HepG2 (cell line): ENCODE data around the gene CSDE1. TPM values are rescaled to one million over a fixed set of nuclear protein-coding genes. Genes with fewer than 3 reads are reported as not detected.

Experiments used
- ATAC-seq: fragments of 200-7000 bp; cut with Tn5 transposase; 3 replicates; pipeline ENCODE4 v1.9.1; 2020; ENCODE audit warnings: mild to moderate bottlenecking, moderate library complexity
- BruUV-seq: library from RNA; stranded (reverse); fragments of 400-500 nt; replicated peaks from 2 replicates; lab custom pipeline; 2021; lab: Mats Ljungman, UMichigan
- CTCF ChIA-PET: fragments of 300-600 bp; formaldehyde crosslinking; extraction: SDS; loops from one replicate; lab custom pipeline; 2021; ENCODE audit warnings: low total read pairs, inconsistent platforms, low intra/inter-chr PET ratio; lab: Yijun Ruan, JAX
- POLR2A ChIA-PET: fragments of 350-600 bp; sonication (Branson Sonifier 250); formaldehyde crosslinking; loops from one replicate; lab custom pipeline; 2020; ENCODE audit warnings: antibody characterized with exemption, inconsistent platforms; lab: Yijun Ruan, JAX
- DNase-seq: peaks from one replicate; pipeline ENCODE4 v3.0.0-alpha.2; 2015; ENCODE audit warnings: low spot score
- FAIRE-seq: peaks from 3 replicates; lab custom pipeline; 2011; peaks lifted over from hg19 to GRCh38; lab: Jason Lieb, UNC
- H2AFZ ChIP-seq: one replicate; pipeline ENCODE4 v1.6.1; 2011; ENCODE audit warnings: low read length, inconsistent platforms
- H3K27ac ChIP-seq: fragments of 300-600 bp; 3 replicates; pipeline ENCODE4 v1.8.0; 2011; ENCODE audit warnings: mixed run types, mild to moderate bottlenecking, mixed read lengths, low read length, inconsistent platforms; ENCODE audit not compliant: insufficient read depth; ENCODE audit errors: extremely low read length
- H3K27me3 ChIP-seq, 2 experiments: fragments of 200-600 bp in 1 of 2; 2 replicates in 1 of 2; 3 replicates in 1 of 2; pipeline versions ENCODE4 v1.6.0 to v1.8.0; 2011; ENCODE audit warnings: low read length in 2 of 2, mild to moderate bottlenecking in 2 of 2, moderate library complexity in 2 of 2, inconsistent platforms in 1 of 2; ENCODE audit not compliant: insufficient read depth in 2 of 2, control insufficient read depth in 1 of 2
- H3K36me3 ChIP-seq, 2 experiments: fragments of 200-600 bp in 1 of 2; replicated peaks in 1 of 2; 2 replicates in 1 of 2; 3 replicates in 1 of 2; pipeline versions ENCODE4 v1.5.1 to v1.8.0; 2011; ENCODE audit warnings: low read length in 2 of 2, inconsistent platforms in 1 of 2; ENCODE audit not compliant: insufficient read depth in 2 of 2, control insufficient read depth in 1 of 2
- H3K4me1 ChIP-seq: 2 replicates; pipeline ENCODE4 v1.5.1; 2012; ENCODE audit warnings: low read length, inconsistent platforms; ENCODE audit not compliant: insufficient read depth
- H3K4me2 ChIP-seq: 2 replicates; pipeline ENCODE4 v1.6.0; 2011; ENCODE audit warnings: low read depth, low read length, inconsistent platforms
- H3K4me3 ChIP-seq, 3 experiments: fragments of 200-600 bp in 1 of 3; sonication (generic), shearing (Covaris generic) in 1 of 3; replicated peaks in 1 of 3; 2 replicates each; pipeline ENCODE4 v1.5.1; 2011 to 2016; ENCODE audit warnings: low read length in 3 of 3, inconsistent platforms in 2 of 3, low read depth in 2 of 3, mild to moderate bottlenecking in 2 of 3, control low read depth in 1 of 3, mixed read lengths in 1 of 3; ENCODE audit not compliant: insufficient read depth in 1 of 3
- H3K79me2 ChIP-seq: one replicate; pipeline ENCODE4 v1.6.1; 2011; ENCODE audit warnings: low read length, inconsistent platforms; ENCODE audit not compliant: insufficient read depth
- H3K9ac ChIP-seq: 2 replicates; pipeline ENCODE4 v1.6.0; 2011; ENCODE audit warnings: mild to moderate bottlenecking, low read depth, low read length, inconsistent platforms; ENCODE audit not compliant: insufficient read depth
- H3K9me3 ChIP-seq: 2 replicates; pipeline ENCODE4 v1.5.1; 2012; ENCODE audit warnings: mild to moderate bottlenecking, low read length
- H4K20me1 ChIP-seq: 2 replicates; pipeline ENCODE4 v1.6.0; 2011; ENCODE audit warnings: inconsistent platforms, mild to moderate bottlenecking, low read length, moderate library complexity; ENCODE audit not compliant: insufficient read depth
- ARID2 ChIP-seq: sonication (generic); formaldehyde crosslinking; IDR thresholded peaks from 2 replicates; pipeline ENCODE4 v1.8.1; 2022; ENCODE audit warnings: mild to moderate bottlenecking, missing genetic modification reagents, borderline replicate concordance
- HNF4A ChIP-seq: sonication (generic); formaldehyde crosslinking; IDR thresholded peaks from 2 replicates; pipeline ENCODE4 v1.4.0; 2020; ENCODE audit warnings: missing genetic modification reagents
- NFE2L2 ChIP-seq: fragments of 150-350 bp; IDR thresholded peaks from 2 replicates; pipeline ENCODE4 v1.6.1; 2014; ENCODE audit warnings: low read length
- ZNF598 ChIP-seq: sonication (generic); formaldehyde crosslinking; IDR thresholded peaks from 2 replicates; pipeline ENCODE4 v1.5.1; 2020; ENCODE audit warnings: mild to moderate bottlenecking, missing genetic modification reagents, borderline replicate concordance
- WGBS: methylation state at CpG from one replicate; pipeline ENCODE4 v1.1.6; 2017; ENCODE audit warnings: low lambda C conversion rate; 5-methylcytosine and 5-hydroxymethylcytosine counted together
- in situ Hi-C: cut with HindIII; loops from 2 replicates; pipeline ENCODE4 v1.10.0; 2017; ENCODE audit warnings: low pct_unique_long_range_greater_than_20kb; ENCODE audit not compliant: extremely low pct_ligation_motif_present
- intact Hi-C: fragments of 100-400 bp; cut with micrococcal nuclease; formaldehyde crosslinking; loops from one replicate; pipeline ENCODE4 v1.10.0; 2022; ENCODE audit not compliant: unreplicated experiment
- polyA plus RNA-seq, 8 experiments: library from polyadenylated mRNA; depleted of rRNA in 3 of 8; stranded (reverse) in 7 of 8; unstranded in 1 of 8; fragments of >200 nt; fragmentation: Illumina TruSeq in 4 of 8; extraction: Trizol in 4 of 8; gene quantifications; 2 replicates each; pipeline versions ENCODE4 v1.2.1 to v1.2.3, GENCODE V29; 2011 to 2016; ENCODE audit warnings: low read depth in 4 of 8, missing spikeins in 1 of 8, mixed read lengths in 1 of 8; ENCODE audit not compliant: insufficient read depth in 1 of 8
- total RNA-seq, 5 experiments: library from RNA; depleted of rRNA; stranded (reverse); fragments of >200 nt; fragmentation: Illumina TruSeq; extraction: Trizol; gene quantifications; 2 replicates each; pipeline ENCODE4 v1.2.3, GENCODE V29; 2016; ENCODE audit warnings: low read depth in 1 of 5
- TF ChIP-seq, protein P1 (sequence below): sonication (generic); formaldehyde crosslinking; IDR thresholded peaks from 2 replicates; pipeline ENCODE4 v1.8.0; 2022; ENCODE audit warnings: missing genetic modification reagents, mild to moderate bottlenecking, moderate library complexity, borderline replicate concordance

The CSDE1 gene
- total and polyA plus RNA-seq, 2 of the 13 experiments (the other 11 are each of a cell fraction or from before 2014, with no cell fraction given), result 150 to 313 TPM

DNA sequence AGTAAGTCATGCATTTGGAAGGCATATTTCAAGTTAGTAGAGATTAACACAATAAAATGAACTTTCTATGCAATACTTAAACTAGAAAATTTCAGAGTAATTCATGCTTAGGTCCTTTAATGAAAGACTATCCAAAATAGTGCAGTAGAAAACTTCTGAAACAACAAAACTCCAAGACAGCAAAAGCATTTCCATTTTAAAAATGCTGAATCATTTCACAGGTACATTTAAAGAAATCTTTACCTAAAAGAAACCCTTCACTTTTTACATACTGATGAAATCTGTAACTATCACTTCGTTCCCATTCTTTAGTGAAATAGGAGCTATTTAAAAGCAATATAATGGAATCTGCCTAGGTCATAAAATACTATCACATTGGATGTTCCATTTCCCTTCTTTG is 17.5 kb downstream of the CSDE1 start:
- ChIA-PET CTCF (no interaction called here), POLR2A (no interaction called here)
- H3K27me3 ChIP-seq, result no peaks in the 10 kb centered on the region; a peak in 1 of 5 replicates
- no peak overlapping the region for H3K9ac ChIP-seq
- no peak overlapping the region for H3K4me2 ChIP-seq
- TF ChIP-seq NFE2L2 (0 out of 2 replicates have a peak, but pooled peaks have one; percentile 11), ARID2 (CRISPR knock-in tag) (no peak)
- FAIRE-seq (no peak), DNase-seq (no peak), ATAC-seq (no peak)
- 98% methylated on average over 1 of the region's 1 CpG for WGBS
- no TSS peak for BruUV-seq
- H3K9me3 ChIP-seq, result no peaks in the 10 kb centered on the region
- H2AFZ ChIP-seq, result no peak overlapping the region
- peaks cover 17 to 70% of the 10 kb centered on the region in 2 experiments for H3K36me3 ChIP-seq
- peaks cover 20% of the 10 kb centered on the region for H3K4me1 ChIP-seq
- in situ Hi-C loops, result no loop called here
- intact Hi-C loops, result no loop called here
- no peak overlapping the region for H3K4me3 ChIP-seq
- H3K79me2 ChIP-seq, result peaks cover 78% of the 10 kb centered on the region
- H4K20me1 ChIP-seq, result peaks cover 19% of the 10 kb centered on the region
- no peak overlapping the region for H3K27ac ChIP-seq

DNA sequence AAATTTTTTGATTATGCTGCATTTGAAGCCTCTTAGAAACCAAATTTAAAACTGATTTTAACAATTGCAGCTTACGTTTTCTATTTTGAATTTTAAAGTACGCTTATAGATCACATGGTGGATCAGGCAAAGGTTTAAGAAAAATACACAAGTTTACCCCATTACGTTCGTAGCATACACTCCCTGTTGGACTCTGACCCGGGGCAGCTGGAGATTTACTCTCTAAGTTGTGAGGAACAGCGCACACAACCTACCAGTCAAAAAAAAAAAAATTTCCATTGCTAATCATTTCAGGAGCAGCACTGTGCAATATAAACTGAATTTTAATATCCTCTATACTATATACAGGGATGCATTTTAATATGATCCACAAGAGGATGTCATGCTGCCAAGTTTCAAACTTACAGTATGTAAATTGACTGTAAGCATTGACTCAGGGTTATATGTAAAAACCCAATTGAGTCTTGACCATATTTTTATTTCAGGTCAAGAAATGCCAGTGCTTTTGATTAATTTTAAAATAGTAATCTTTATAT is 20.4 kb downstream of the CSDE1 start:
- no peak for FAIRE-seq
- ChIA-PET CTCF (no interaction called here), POLR2A (no interaction called here)
- Histone ChIP-seq H2AFZ (no peak overlapping the region), H3K4me3 (no peak overlapping the region), H3K79me2 (peaks cover 50% of the 10 kb centered on the region), H3K4me2 (no peak overlapping the region), H3K36me3 (peaks cover 18 to 75% of the 10 kb centered on the region in 2 experiments), H3K9ac (no peak overlapping the region), H3K9me3 (no peaks in the 10 kb centered on the region), H3K4me1 (peaks cover 20% of the 10 kb centered on the region), H3K27me3 (no peaks in the 10 kb centered on the region; a peak in 1 of 5 replicates), H3K27ac (peak overlapping the region; percentile 28), H4K20me1 (peaks cover 2% of the 10 kb centered on the region)
- intact Hi-C loops, result loop anchor here (5.0 kb wide), 1 partner anchor 1295 kb away; no protein-coding TSS in a partner anchor
- in situ Hi-C loops, result no loop called here
- WGBS, result 67% methylated on average over 6 of the region's 6 CpGs
- ATAC-seq, result peak; percentile 67
- no TSS peak for BruUV-seq
- no peak for DNase-seq
- TF ChIP-seq, protein P1, sequence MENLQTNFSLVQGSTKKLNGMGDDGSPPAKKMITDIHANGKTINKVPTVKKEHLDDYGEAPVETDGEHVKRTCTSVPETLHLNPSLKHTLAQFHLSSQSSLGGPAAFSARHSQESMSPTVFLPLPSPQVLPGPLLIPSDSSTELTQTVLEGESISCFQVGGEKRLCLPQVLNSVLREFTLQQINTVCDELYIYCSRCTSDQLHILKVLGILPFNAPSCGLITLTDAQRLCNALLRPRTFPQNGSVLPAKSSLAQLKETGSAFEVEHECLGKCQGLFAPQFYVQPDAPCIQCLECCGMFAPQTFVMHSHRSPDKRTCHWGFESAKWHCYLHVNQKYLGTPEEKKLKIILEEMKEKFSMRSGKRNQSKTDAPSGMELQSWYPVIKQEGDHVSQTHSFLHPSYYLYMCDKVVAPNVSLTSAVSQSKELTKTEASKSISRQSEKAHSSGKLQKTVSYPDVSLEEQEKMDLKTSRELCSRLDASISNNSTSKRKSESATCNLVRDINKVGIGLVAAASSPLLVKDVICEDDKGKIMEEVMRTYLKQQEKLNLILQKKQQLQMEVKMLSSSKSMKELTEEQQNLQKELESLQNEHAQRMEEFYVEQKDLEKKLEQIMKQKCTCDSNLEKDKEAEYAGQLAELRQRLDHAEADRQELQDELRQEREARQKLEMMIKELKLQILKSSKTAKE (CRISPR knock-in tag), result no peak
- TF ChIP-seq HNF4A (CRISPR knock-in tag), result peak; percentile 42; the same call in 1 of the 2 replicates
- TF ChIP-seq ZNF598 (CRISPR knock-in tag), result no peak
